ENCODE results near the gene NUDT8.
"Not testable (repeated sequence)": the region's sequence is repeated elsewhere in the genome, so short reads cannot be mapped to it uniquely, and the experiment has no call there.

Gene NUDT8

DNA sequence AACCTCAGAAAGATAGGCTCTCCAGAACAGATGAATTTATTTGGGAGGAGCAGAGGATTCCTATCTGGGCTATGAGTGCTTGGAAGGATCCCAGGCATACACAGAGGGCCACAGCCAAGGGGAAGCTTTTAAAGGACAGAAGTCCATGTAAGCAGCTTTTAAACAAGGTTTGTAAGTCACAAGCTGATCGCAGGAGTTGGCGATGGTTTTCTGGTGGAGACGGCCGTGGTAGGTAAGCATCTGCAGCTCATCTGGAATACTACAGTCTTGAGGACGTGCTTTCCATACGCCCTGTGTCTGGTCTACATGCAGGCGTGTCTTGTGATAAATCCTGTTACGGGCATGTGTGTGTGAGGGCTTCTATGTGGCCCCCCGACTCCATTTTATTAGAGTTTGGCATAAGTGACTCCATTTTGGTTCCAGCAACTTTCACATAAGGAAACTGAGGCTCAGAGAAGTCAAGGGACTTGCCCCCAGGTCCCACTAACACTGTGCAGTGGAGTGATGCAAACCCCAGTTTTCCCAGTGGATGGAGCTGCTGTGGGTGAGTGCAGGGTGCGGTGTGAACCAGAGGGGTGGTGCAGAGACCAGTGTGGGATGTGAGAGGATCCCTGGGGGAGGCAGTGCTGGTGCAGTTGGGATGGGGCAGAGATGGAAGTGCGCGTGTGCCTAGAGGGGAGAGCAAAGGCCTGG, 32.6 kb upstream of the NUDT8 start:
- H3K4me3 ChIP-seq (ENCODE audit: low read depth, low read length), result no peak overlapping the region
- no peak for DNase-seq (ENCODE audit: low read depth, low spot score)
- TF ChIP-seq, protein P1, sequence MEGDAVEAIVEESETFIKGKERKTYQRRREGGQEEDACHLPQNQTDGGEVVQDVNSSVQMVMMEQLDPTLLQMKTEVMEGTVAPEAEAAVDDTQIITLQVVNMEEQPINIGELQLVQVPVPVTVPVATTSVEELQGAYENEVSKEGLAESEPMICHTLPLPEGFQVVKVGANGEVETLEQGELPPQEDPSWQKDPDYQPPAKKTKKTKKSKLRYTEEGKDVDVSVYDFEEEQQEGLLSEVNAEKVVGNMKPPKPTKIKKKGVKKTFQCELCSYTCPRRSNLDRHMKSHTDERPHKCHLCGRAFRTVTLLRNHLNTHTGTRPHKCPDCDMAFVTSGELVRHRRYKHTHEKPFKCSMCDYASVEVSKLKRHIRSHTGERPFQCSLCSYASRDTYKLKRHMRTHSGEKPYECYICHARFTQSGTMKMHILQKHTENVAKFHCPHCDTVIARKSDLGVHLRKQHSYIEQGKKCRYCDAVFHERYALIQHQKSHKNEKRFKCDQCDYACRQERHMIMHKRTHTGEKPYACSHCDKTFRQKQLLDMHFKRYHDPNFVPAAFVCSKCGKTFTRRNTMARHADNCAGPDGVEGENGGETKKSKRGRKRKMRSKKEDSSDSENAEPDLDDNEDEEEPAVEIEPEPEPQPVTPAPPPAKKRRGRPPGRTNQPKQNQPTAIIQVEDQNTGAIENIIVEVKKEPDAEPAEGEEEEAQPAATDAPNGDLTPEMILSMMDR (IDR thresholded peaks at IDR 0.05; ENCODE audit: insufficient read depth, low read length, missing control alignments), result no peak
- ChIA-PET POLR2A (no interaction called here), CTCF (interaction anchor here (1.6 to 8.9 kb wide), 3 partner anchors 11 to 34 kb away, joined by 4 to 101 read pairs (median 28); partner anchors contain the start of gene NUDT8)

DNA sequence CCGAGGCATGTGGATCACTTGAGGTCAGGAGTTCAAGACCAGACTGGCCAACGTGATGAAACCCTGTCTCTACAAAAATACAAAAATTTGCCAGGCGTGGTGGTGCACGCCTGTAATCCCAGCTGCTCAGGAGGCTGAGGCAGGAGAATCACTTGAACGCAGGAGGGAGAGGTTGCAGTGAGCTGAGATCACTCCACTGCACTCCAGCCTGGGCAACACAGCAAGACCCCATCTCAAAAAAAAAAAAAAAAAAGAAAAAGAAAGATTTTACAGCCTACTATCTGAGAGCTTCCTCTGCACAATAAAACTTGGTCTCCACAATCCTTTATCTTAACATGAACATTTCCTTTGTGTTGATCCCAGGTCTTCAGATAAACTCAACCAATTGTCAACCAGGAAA, 31.0 kb upstream of the NUDT8 start:
- DNase-seq (ENCODE audit: low read depth, low spot score); H3K4me3 ChIP-seq (ENCODE audit: low read depth, low read length); POLR2A ChIA-PET: not testable (repeated sequence)
- CTCF ChIA-PET, result interaction anchor here (1.2 to 8.9 kb wide), 4 partner anchors 9 to 32 kb away, joined by 4 to 101 read pairs (median 16); partner anchors contain the start of gene NUDT8

DNA sequence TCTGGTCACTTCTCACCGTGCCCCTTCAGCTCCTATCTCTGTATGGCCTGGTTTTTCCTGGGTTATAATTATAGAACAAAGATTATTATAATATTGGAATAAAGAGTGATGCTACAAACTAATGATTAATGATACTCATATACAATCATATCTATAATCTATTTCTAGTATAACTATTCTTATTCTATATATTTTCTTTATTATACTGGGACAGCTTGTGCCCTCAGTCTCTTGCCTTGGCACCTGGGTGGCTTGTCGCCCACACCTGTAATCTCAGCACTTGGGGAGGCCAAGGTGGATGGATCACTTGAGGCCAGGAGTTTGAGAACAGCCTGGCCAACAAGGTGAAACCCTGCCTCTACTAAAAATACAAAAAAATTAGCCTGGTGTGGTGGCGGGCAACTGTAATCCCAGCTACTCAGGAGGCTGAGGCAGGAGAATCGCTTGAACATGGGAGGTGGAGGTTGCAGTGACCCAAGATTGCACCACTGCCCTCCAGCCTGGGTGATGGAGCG, 30.0 kb upstream of the NUDT8 start:
- POLR2A ChIA-PET; H3K4me3 ChIP-seq (ENCODE audit: low read depth, low read length); DNase-seq (ENCODE audit: low read depth, low spot score): not testable (repeated sequence)
- CTCF ChIA-PET, result interaction anchor here (0.6 to 8.9 kb wide), 12 partner anchors 12 to 90 kb away, joined by 3 to 101 read pairs (median 3); partner anchors contain the start of genes ALDH3B2 and NUDT8

DNA sequence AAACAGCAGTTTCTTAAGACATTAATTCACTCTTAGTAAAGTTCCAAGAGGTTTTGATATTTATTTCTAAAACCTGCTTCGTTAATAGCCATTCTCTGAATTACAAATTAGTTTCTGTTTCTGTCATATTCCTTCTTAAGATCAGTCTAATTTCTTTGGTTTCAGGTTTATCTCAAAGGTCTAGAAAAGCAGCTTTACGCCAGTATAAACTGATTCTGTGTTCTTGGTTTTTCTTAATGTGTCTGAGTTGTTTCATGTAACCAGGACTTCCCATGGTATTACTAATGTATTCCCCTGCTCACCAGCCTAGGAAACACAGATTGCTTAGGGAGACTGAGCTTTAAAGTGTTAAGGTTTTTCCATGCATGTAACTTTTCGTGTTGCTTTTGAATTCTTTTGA, 27.6 kb upstream of the NUDT8 start:
- TF ChIP-seq, protein P1 (IDR thresholded peaks at IDR 0.05; ENCODE audit: insufficient read depth, low read length, missing control alignments), result no peak
- no peak overlapping the region for H3K4me3 ChIP-seq (ENCODE audit: low read depth, low read length)
- ChIA-PET POLR2A (no interaction called here), CTCF (interaction anchor here (1.1 to 8.9 kb wide), 6 partner anchors 9 to 29 kb away, joined by 3 to 101 read pairs (median 6); partner anchors contain the start of genes NUDT8 and TBX10)
- DNase-seq (ENCODE audit: low read depth, low spot score), result no peak

DNA sequence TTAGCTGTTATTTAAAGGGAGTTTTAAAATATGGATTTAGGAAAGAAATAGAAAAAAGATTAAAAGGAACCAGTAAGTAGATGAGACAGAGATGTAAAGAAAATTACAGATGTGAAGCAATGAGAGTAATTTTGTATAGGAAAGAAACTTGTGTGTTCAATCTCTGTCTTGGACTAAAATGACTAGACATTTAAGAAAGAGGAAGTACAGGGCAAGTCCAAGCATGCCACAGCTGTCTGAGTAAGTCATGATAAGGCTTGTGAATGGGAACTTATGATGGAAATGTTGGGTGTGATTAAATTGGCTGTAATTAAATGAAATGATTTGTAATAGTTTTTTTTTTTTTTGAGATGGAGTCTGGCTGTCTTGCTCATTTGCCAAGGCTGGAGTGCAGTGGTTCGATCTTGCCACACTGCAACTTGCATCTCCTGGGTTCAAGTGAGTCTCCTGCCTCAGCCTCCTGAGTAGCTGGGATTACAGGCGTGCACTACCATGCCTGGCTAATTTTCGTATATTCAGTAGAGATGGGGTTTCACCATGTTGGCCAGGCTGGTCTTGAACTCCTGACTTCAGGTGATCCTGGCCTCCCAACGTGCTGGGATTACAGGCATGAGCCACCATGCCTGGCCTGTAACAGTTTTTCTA, 26.7 kb upstream of the NUDT8 start:
- ChIA-PET CTCF (interaction anchor here (0.8 to 8.9 kb wide), 6 partner anchors 10 to 72 kb away, joined by 3 to 101 read pairs (median 5); partner anchors contain the start of genes NUDT8 and TBX10), POLR2A (no interaction called here)
- no peak for DNase-seq (ENCODE audit: low read depth, low spot score)
- TF ChIP-seq, protein P1 (IDR thresholded peaks at IDR 0.05; ENCODE audit: insufficient read depth, low read length, missing control alignments), result no peak
- H3K4me3 ChIP-seq (ENCODE audit: low read depth, low read length), result no peak overlapping the region

DNA sequence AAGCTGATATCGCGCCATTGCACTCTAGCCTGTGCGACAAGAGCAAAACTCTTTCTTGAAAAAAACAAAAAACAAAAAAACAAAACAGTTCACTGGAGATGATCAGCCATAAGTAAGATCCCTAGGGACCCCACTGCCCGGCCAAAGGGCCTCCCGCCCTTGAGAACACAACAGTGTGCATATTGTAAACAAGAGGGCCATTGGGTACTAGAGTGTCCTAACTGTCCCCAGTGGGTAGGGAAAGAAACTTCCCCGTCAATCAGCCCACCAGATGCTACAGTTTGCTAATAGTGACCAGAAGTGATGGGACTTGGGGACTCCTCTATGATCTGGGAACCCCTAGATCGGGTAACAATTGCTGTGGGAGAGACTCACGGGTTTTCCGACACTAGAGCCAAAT, 24.5 kb upstream of the NUDT8 start:
- TF ChIP-seq, protein P1 (IDR thresholded peaks at IDR 0.05; ENCODE audit: insufficient read depth, low read length, missing control alignments), result no peak
- no peak for DNase-seq (ENCODE audit: low read depth, low spot score)
- ChIA-PET POLR2A (no interaction called here), CTCF (interaction anchor here (8.9 kb wide), 1 partner anchor 26 kb away, joined by 101 read pairs; the partner anchor contains the start of gene NUDT8)
- no peak overlapping the region for H3K4me3 ChIP-seq (ENCODE audit: low read depth, low read length)

Measured in AG04449 (cell line).